SK-N-SH (cell line): ENCODE results near the gene GRHL3. TPM values are rescaled to one million over a fixed set of nuclear protein-coding genes. Genes with fewer than 3 reads are reported as not detected.

Experiments used
- CTCF ChIA-PET: fragments of 300-600, 350-600 bp; formaldehyde crosslinking; extraction: SDS; loops from one replicate; lab custom pipeline; 2021; lab: Yijun Ruan, JAX
- POLR2A ChIA-PET: fragments of 350-600 bp; sonication (Branson Sonifier 250); formaldehyde crosslinking; extraction: SDS; loops from one replicate; lab custom pipeline; 2020; ENCODE audit warnings: antibody characterized with exemption, inconsistent platforms; lab: Yijun Ruan, JAX
- DNase-seq: peaks from one replicate; pipeline ENCODE4 v3.0.0; 2012
- H2AFZ ChIP-seq: fragments of 200-600 bp; sonication (generic); 2 replicates; pipeline ENCODE4 v1.8.1; 2016; ENCODE audit warnings: antibody characterized with exemption, mild to moderate bottlenecking, low read depth
- H3F3A ChIP-seq: fragments of 200-600 bp; sonication (generic); replicated peaks from 2 replicates; pipeline ENCODE3; 2016; ENCODE audit warnings: antibody characterized with exemption, mild to moderate bottlenecking; ENCODE audit not compliant: insufficient read depth
- H3K27ac ChIP-seq, 2 experiments: fragments of 200-500 bp in 1 of 2; fragments of 200-600 bp in 1 of 2; sonication (Bioruptor generic) in 1 of 2; sonication (generic), shearing (Covaris generic) in 1 of 2; 2 replicates each; pipeline versions ENCODE4 v1.5.1 to v1.6.1; 2014 to 2016; ENCODE audit warnings: low read depth in 2 of 2, inconsistent platforms in 1 of 2, low read length in 1 of 2, mild to moderate bottlenecking in 1 of 2, mixed read lengths in 1 of 2
- H3K27me3 ChIP-seq: fragments of 200-600 bp; sonication (generic), shearing (Covaris generic); 2 replicates; pipeline ENCODE4 v1.6.1; 2016; ENCODE audit warnings: mixed run types; ENCODE audit not compliant: insufficient read depth
- H3K36me3 ChIP-seq, 2 experiments: fragments of 200-500 bp in 1 of 2; fragments of 200-600 bp in 1 of 2; sonication (Bioruptor generic) in 1 of 2; sonication (generic) in 1 of 2; replicated peaks in 1 of 2; 2 replicates each; pipeline versions ENCODE3 to v1.5.1; 2014 to 2016; ENCODE audit warnings: low read length in 1 of 2, mild to moderate bottlenecking in 1 of 2; ENCODE audit not compliant: insufficient read depth in 2 of 2, control insufficient read depth in 1 of 2
- H3K4me1 ChIP-seq, 2 experiments: fragments of 200-500 bp in 1 of 2; fragments of 200-600 bp in 1 of 2; sonication (Bioruptor generic) in 1 of 2; sonication (generic), shearing (Covaris generic) in 1 of 2; 2 replicates each; pipeline versions ENCODE4 v1.5.1 to v1.6.1; 2014 to 2016; ENCODE audit warnings: low read depth in 1 of 2, low read length in 1 of 2, mixed run types in 1 of 2; ENCODE audit not compliant: insufficient read depth in 2 of 2, control insufficient read depth in 1 of 2
- H3K4me2 ChIP-seq: fragments of 200-600 bp; sonication (generic), shearing (Covaris generic); 2 replicates; pipeline ENCODE4 v1.6.1; 2017; ENCODE audit warnings: mixed run types
- H3K4me3 ChIP-seq, 2 experiments: fragments of 200-500 bp in 1 of 2; fragments of 200-600 bp in 1 of 2; sonication (Bioruptor generic) in 1 of 2; sonication (generic), shearing (Covaris generic) in 1 of 2; 2 replicates each; pipeline versions ENCODE4 v1.5.1 to v1.8.1; 2014 to 2016; ENCODE audit warnings: low read depth in 2 of 2, inconsistent platforms in 1 of 2, low read length in 1 of 2, mild to moderate bottlenecking in 1 of 2, mixed read lengths in 1 of 2, moderate library complexity in 1 of 2
- H3K79me2 ChIP-seq: fragments of 200-600 bp; sonication (generic); 2 replicates; pipeline ENCODE4 v1.8.1; 2017; ENCODE audit warnings: mild to moderate bottlenecking; ENCODE audit not compliant: insufficient read depth
- H3K9ac ChIP-seq: fragments of 200-600 bp; sonication (generic); 2 replicates; pipeline ENCODE4 v1.6.1; 2017; ENCODE audit warnings: mixed run types
- H3K9me2 ChIP-seq: fragments of 200-600 bp; sonication (generic); 2 replicates; pipeline ENCODE4 v1.6.1; 2017; ENCODE audit warnings: mixed run types
- H3K9me3 ChIP-seq: fragments of 200-600 bp; sonication (generic); 2 replicates; pipeline ENCODE4 v1.6.1; 2017; ENCODE audit warnings: mixed run types, mild to moderate bottlenecking, moderate library complexity
- H4K20me1 ChIP-seq: fragments of 200-600 bp; sonication (generic); 2 replicates; pipeline ENCODE4 v1.6.1; 2017; ENCODE audit warnings: mild to moderate bottlenecking, mixed run types; ENCODE audit not compliant: insufficient read depth
- CHD2 ChIP-seq: fragments of 150-350 bp; IDR thresholded peaks from 2 replicates; pipeline ENCODE4 v1.6.1; 2018; ENCODE audit warnings: low read length; ENCODE audit not compliant: partially characterized antibody
- CTCF ChIP-seq: fragments of 200-600 bp; sonication (generic); IDR thresholded peaks from 2 replicates; pipeline ENCODE4 v1.6.1; 2017; ENCODE audit warnings: antibody characterized with exemption, mild to moderate bottlenecking, moderate library complexity
- ELF1 ChIP-seq: IDR thresholded peaks from 2 replicates; pipeline ENCODE4 v1.4.0; 2012
- EZH2phosphoT487 ChIP-seq: fragments of 200-600 bp; sonication (generic); IDR thresholded peaks from 2 replicates; pipeline ENCODE4 v1.6.1; 2017; ENCODE audit warnings: low read depth, mixed run types, mild to moderate bottlenecking, antibody characterized with exemption, moderate library complexity, borderline replicate concordance
- FOXJ3 ChIP-seq: sonication (generic); formaldehyde crosslinking; IDR thresholded peaks from 2 replicates; pipeline ENCODE4 v1.5.1; 2020; ENCODE audit warnings: mild to moderate bottlenecking, missing genetic modification reagents
- GATA2 ChIP-seq: sonication (generic); formaldehyde crosslinking; IDR thresholded peaks from 2 replicates; pipeline ENCODE4 v1.5.0; 2020; ENCODE audit warnings: mild to moderate bottlenecking, missing genetic modification reagents
- IRF3 ChIP-seq: fragments of 150-350 bp; IDR thresholded peaks from 2 replicates; pipeline ENCODE4 v1.6.1; 2016; ENCODE audit warnings: mild to moderate bottlenecking, low read depth, low read length
- JUND ChIP-seq: IDR thresholded peaks from 2 replicates; pipeline ENCODE4 v1.4.0; 2012
- MAX ChIP-seq: IDR thresholded peaks from 2 replicates; pipeline ENCODE4 v1.4.0; 2012; ENCODE audit warnings: low read depth
- PBX3 ChIP-seq: IDR thresholded peaks from 2 replicates; pipeline ENCODE4; 2012
- RCOR1 ChIP-seq: fragments of 150-350 bp; IDR thresholded peaks from 2 replicates; pipeline ENCODE4 v1.6.1; 2017; ENCODE audit warnings: antibody characterized with exemption, low read length
- REST ChIP-seq: IDR thresholded peaks from 2 replicates; pipeline ENCODE4 v1.6.1; 2012; ENCODE audit warnings: mild to moderate bottlenecking, low read depth, low read length, moderate library complexity
- RFX5 ChIP-seq: IDR thresholded peaks from 2 replicates; pipeline ENCODE4 v1.6.1; 2012; ENCODE audit warnings: mild to moderate bottlenecking, improper control_type of control experiment, low read length
- SIN3A ChIP-seq: IDR thresholded peaks from 2 replicates; pipeline ENCODE4 v1.6.1; 2012; ENCODE audit warnings: low read depth, mild to moderate bottlenecking, low read length, moderate library complexity, borderline replicate concordance
- TAF1 ChIP-seq: IDR thresholded peaks from 2 replicates; pipeline ENCODE4 v1.6.1; 2012; ENCODE audit warnings: low read depth, mild to moderate bottlenecking, low read length, moderate library complexity, borderline replicate concordance
- USF1 ChIP-seq: IDR thresholded peaks from 2 replicates; pipeline ENCODE4 v1.4.0; 2012; ENCODE audit warnings: low read depth, borderline replicate concordance
- YY1 ChIP-seq: IDR thresholded peaks from 2 replicates; pipeline ENCODE4 v1.4.0; 2012; ENCODE audit warnings: low read depth, mild to moderate bottlenecking
- WGBS: methylation state at CpG from one replicate; pipeline ENCODE4 v1.1.6; 2017; ENCODE audit warnings: low lambda C conversion rate; 5-methylcytosine and 5-hydroxymethylcytosine counted together
- polyA plus RNA-seq, 3 experiments: library from polyadenylated mRNA; depleted of rRNA; stranded (reverse); fragments of >200 nt; gene quantifications; 2 replicates each; pipeline ENCODE4 v1.2.3, GENCODE V29; 2012

Gene GRHL3
- polyA plus RNA-seq, 1 of the 3 experiments (the other 2 are of a cell fraction) = 0.05 TPM

- CTCF ChIA-PET = interaction anchor here (8.9 kb wide), 1 partner anchor 189 kb away, joined by 106 read pairs; no protein-coding TSS in a partner anchor
- H3K4me1 ChIP-seq = peaks cover 5 to 18% of the 10 kb centered on the region in 2 experiments; a peak in 2 of 4 replicates
Observed at GRCh38 chr1:24389231-24389678, 70.1 kb downstream of the GRHL3 start.

More at GRCh38 chr1:24389231-24389678, 70.1 kb downstream of the GRHL3 start:
- Histone ChIP-seq H3K9me3 (no peaks in the 10 kb centered on the region), H3K9ac (no peak overlapping the region), H3K27me3 (no peaks in the 10 kb centered on the region), H3K9me2 (no peaks in the 10 kb centered on the region), H3K27ac (no peak overlapping the region), H4K20me1 (no peaks in the 10 kb centered on the region), H3K4me2 (no peak overlapping the region), H2AFZ (no peak overlapping the region), H3F3A (peaks cover 13% of the 10 kb centered on the region), H3K36me3 (peaks cover 2 to 4% of the 10 kb centered on the region in 2 experiments), H3K4me3 (no peak overlapping the region), H3K79me2 (no peaks in the 10 kb centered on the region; the same call in 1 of the 2 replicates)
- POLR2A ChIA-PET = no interaction called here
- TF ChIP-seq RFX5 (no peak), RCOR1 (no peak), JUND (no peak), SIN3A (no peak), YY1 (no peak), GATA2 (CRISPR knock-in tag) (no peak), PBX3 (no peak), IRF3 (no peak), CHD2 (no peak), MAX (no peak), REST (no peak), ELF1 (no peak), USF1 (no peak), EZH2phosphoT487 (no peak), TAF1 (no peak), CTCF (no peak), FOXJ3 (CRISPR knock-in tag) (no peak)
- no peak for DNase-seq
- 89% methylated on average over 4 of the region's 4 CpGs for WGBS
